GM12878 (cell line): Measurements from ENCODE around the gene CLDN15. TPM values are rescaled to one million over a fixed set of nuclear protein-coding genes. Genes with fewer than 3 reads are reported as not detected.

Experiments used
- BHLHE40 ChIP-seq, 2 experiments: fragments of 450-650 bp in 1 of 2; IDR thresholded peaks; 2 replicates each; pipeline ENCODE4 v1.6.1; 2011 to 2017; ENCODE audit warnings: low read depth in 2 of 2, borderline replicate concordance in 1 of 2, improper control_type of control experiment in 1 of 2, low read length in 1 of 2, mild to moderate bottlenecking in 1 of 2
- CHD2 ChIP-seq: IDR thresholded peaks from 2 replicates; pipeline ENCODE4 v1.6.1; 2011; ENCODE audit warnings: low read depth, low read length, improper control_type of control experiment, borderline replicate concordance
- E4F1 ChIP-seq: fragments of 450-650 bp; IDR thresholded peaks from 2 replicates; pipeline ENCODE4 v1.6.1; 2018; ENCODE audit warnings: borderline replicate concordance, mild to moderate bottlenecking; ENCODE audit not compliant: partially characterized antibody
- EZH2 ChIP-seq: IDR thresholded peaks from 2 replicates; pipeline ENCODE4 v1.6.1; 2012; ENCODE audit warnings: low read depth, mild to moderate bottlenecking, control low read depth, inconsistent platforms, low read length, borderline replicate concordance; ENCODE audit not compliant: control insufficient read depth
- HCFC1 ChIP-seq: fragments of 150-350 bp; IDR thresholded peaks from 2 replicates; pipeline ENCODE4 v1.6.1; 2014; ENCODE audit warnings: low read length
- IKZF2 ChIP-seq, 2 experiments: fragments of 450-650 bp; IDR thresholded peaks; 2 replicates each; pipeline ENCODE4 v1.6.1; 2017; ENCODE audit warnings: mild to moderate bottlenecking in 2 of 2, moderate library complexity in 2 of 2
- IRF3 ChIP-seq: fragments of 450-650 bp; IDR thresholded peaks from 2 replicates; pipeline ENCODE4 v1.6.1; 2014; ENCODE audit warnings: mild to moderate bottlenecking
- MXI1 ChIP-seq: fragments of 150-350 bp; IDR thresholded peaks from 2 replicates; pipeline ENCODE4 v1.6.1; 2011; ENCODE audit warnings: low read depth, mild to moderate bottlenecking, inconsistent platforms, low read length, improper control_type of control experiment
- NR2C1 ChIP-seq: fragments of 450-650 bp; IDR thresholded peaks from 2 replicates; pipeline ENCODE4 v1.6.1; 2017; ENCODE audit warnings: antibody characterized with exemption, mild to moderate bottlenecking, moderate library complexity
- NR2F1 ChIP-seq: fragments of 450-650 bp; conservative IDR thresholded peaks from 2 replicates; pipeline ENCODE4 v1.6.1; 2017; ENCODE audit warnings: mild to moderate bottlenecking
- NRF1 ChIP-seq: conservative IDR thresholded peaks from 2 replicates; pipeline ENCODE4 v1.6.1; 2011; ENCODE audit warnings: mild to moderate bottlenecking, low read depth, low read length, improper control_type of control experiment
- RAD51 ChIP-seq: fragments of 450-650 bp; IDR thresholded peaks from 2 replicates; pipeline ENCODE4 v1.6.1; 2016; ENCODE audit warnings: moderate library complexity, mild to moderate bottlenecking, inconsistent platforms
- RUNX3 ChIP-seq: IDR thresholded peaks from 2 replicates; pipeline ENCODE4 v1.6.1; 2012; ENCODE audit warnings: low read length, inconsistent platforms
- SIN3A ChIP-seq: IDR thresholded peaks from 2 replicates; pipeline ENCODE4 v1.6.1; 2012; ENCODE audit warnings: low read depth, low read length, improper control_type of control experiment
- SIX5 ChIP-seq: IDR thresholded peaks from 2 replicates; pipeline ENCODE4 v1.6.1; 2011; ENCODE audit warnings: mild to moderate bottlenecking, low read depth, low read length, moderate library complexity; ENCODE audit not compliant: severe bottlenecking
- SMAD5 ChIP-seq: IDR thresholded peaks from 2 replicates; pipeline ENCODE4 v1.6.1; 2016; ENCODE audit warnings: antibody characterized with exemption, low read depth
- SREBF1 ChIP-seq: IDR thresholded peaks from 2 replicates; pipeline ENCODE4 v1.6.1; 2012; ENCODE audit warnings: mild to moderate bottlenecking, low read length
- STAT1 ChIP-seq: fragments of 450-650 bp; conservative IDR thresholded peaks from 2 replicates; pipeline ENCODE4 v1.6.1; 2014; ENCODE audit warnings: antibody characterized with exemption, mild to moderate bottlenecking
- YY1 ChIP-seq: IDR thresholded peaks from 2 replicates; pipeline ENCODE4 v1.6.1; 2011; ENCODE audit warnings: low read depth, mild to moderate bottlenecking, low read length
- polyA plus RNA-seq, 11 experiments: library from polyadenylated mRNA; depleted of rRNA in 4 of 11; unstranded in 6 of 11; stranded (reverse) in 5 of 11; fragments of >200 nt; fragmentation: Nextera tagmentation in 4 of 11; fragmentation: Illumina TruSeq in 1 of 11; extraction: Ambion mirVana in 4 of 11; extraction: Trizol in 1 of 11; gene quantifications; 1 replicate in 1 of 11; 2 replicates in 10 of 11; pipeline versions ENCODE4 v1.2.1 to v1.2.3, GENCODE V29; 2011 to 2016; ENCODE audit warnings: inconsistent platforms in 2 of 11, missing spikeins in 2 of 11, low read depth in 1 of 11
- total RNA-seq, 4 experiments: library from RNA; depleted of rRNA in 3 of 4; stranded (reverse); fragments of >200 nt in 3 of 4; fragmentation: Illumina TruSeq in 1 of 4; extraction: Trizol in 1 of 4; gene quantifications; 2 replicates each; pipeline versions ENCODE4 v1.2.1 to v1.2.3, GENCODE V29; 2013 to 2021
- TF ChIP-seq, protein P1 (sequence below): fragments of 450-650 bp; IDR thresholded peaks from 2 replicates; pipeline ENCODE4 v1.6.1; 2016; ENCODE audit warnings: mild to moderate bottlenecking, moderate library complexity, borderline replicate concordance

CLDN15 gene
- total and polyA plus RNA-seq, 10 of the 15 experiments (the other 5 are each of a cell fraction or from before 2014, with no cell fraction given): 0.47 to 15.0 (median 6.6) TPM

DNA sequence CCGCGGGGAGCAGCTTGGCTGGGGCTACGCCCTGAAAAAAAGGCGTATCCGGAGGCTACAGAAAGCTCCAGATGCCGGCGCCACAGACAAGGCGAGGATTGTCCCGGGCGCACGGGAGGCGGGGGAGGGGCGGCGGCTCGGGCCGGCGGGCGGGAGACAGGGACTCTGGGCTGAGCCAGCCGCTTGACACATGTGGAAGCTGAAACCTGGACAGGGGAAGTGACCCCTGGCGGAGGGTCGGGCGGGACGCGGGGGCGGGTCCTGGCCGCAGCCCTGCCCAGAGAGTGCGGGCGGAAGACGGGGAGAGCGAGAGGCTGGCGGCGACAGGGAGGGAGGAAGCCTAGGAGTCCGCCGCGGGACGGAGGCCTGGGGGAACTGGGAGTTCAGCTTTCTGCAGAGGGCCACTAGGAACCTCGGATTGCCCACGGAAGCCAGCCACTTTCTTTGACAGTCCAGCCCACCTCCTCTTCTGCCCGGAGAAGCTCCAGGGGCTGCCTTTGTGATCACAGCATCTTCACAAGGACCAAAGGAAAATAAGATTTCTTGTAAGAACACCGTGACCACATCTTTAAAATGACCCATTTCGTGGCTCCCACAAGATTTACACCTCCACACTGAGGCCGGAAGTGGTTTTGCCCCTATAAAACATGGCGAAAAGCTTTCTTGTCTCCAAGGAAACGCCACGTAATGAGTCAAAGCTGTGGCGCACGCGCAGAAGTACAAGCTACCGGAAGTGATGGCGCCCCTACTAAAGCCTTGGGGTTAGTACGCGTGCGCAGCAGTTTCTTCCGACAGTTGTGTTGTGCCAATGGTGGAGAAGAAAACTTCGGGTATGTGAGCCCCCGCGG is 20.0 kb downstream of the CLDN15 start, which contains the start of the genes PLOD3 and ZNHIT1 (continued):
- TF ChIP-seq, protein P1, sequence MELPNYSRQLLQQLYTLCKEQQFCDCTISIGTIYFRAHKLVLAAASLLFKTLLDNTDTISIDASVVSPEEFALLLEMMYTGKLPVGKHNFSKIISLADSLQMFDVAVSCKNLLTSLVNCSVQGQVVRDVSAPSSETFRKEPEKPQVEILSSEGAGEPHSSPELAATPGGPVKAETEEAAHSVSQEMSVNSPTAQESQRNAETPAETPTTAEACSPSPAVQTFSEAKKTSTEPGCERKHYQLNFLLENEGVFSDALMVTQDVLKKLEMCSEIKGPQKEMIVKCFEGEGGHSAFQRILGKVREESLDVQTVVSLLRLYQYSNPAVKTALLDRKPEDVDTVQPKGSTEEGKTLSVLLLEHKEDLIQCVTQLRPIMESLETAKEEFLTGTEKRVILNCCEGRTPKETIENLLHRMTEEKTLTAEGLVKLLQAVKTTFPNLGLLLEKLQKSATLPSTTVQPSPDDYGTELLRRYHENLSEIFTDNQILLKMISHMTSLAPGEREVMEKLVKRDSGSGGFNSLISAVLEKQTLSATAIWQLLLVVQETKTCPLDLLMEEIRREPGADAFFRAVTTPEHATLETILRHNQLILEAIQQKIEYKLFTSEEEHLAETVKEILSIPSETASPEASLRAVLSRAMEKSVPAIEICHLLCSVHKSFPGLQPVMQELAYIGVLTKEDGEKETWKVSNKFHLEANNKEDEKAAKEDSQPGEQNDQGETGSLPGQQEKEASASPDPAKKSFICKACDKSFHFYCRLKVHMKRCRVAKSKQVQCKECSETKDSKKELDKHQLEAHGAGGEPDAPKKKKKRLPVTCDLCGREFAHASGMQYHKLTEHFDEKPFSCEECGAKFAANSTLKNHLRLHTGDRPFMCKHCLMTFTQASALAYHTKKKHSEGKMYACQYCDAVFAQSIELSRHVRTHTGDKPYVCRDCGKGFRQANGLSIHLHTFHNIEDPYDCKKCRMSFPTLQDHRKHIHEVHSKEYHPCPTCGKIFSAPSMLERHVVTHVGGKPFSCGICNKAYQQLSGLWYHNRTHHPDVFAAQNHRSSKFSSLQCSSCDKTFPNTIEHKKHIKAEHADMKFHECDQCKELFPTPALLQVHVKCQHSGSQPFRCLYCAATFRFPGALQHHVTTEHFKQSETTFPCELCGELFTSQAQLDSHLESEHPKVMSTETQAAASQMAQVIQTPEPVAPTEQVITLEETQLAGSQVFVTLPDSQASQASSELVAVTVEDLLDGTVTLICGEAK: peak; percentile 94
- TF ChIP-seq YY1 (peak; percentile 99), RAD51 (no peak), MXI1 (peak; percentile 77; the same call in 1 of the 2 replicates), EZH2 (no peak), NR2F1 (peak; percentile 77), NR2C1 (peak; percentile 75), SMAD5 (no peak), E4F1 (peak; percentile 30), IRF3 (no peak), STAT1 (no peak), CHD2 (peak; percentile 26; the same call in 1 of the 2 replicates), SREBF1 (no peak), HCFC1 (peak; percentile 85), NRF1 (peak; percentile 82), SIN3A (peak; percentile 84; the same call in 1 of the 2 replicates), IKZF2 (IDR thresholded peaks at IDR 0.05) (peak; percentile 38 to 58; a peak in 3 of 4 replicates), SIX5 (peak; percentile 75), RUNX3 (peak; percentile 93), BHLHE40 (IDR thresholded peaks at IDR 0.05; ENCODE audit: borderline replicate concordance in 1 of 2, low read depth in 2 of 2, low read length in 1 of 2) (peak in 1 of 2 experiments; percentile 44; a peak in 1 of 4 replicates)
